Activated CD8-positive, alpha-beta memory T cell treated with anti-CD3 and anti-CD28 coated beads for 48 hours (primary cell): ENCODE data around the gene MATN1.

ENCODE experiments used
- DNase-seq, 3 experiments: peaks; one replicate each; pipeline ENCODE4 v3.0.0-alpha.2; 2020; ENCODE audit warnings: low read depth in 2 of 3, low spot score in 2 of 3

MATN1 gene

DNA sequence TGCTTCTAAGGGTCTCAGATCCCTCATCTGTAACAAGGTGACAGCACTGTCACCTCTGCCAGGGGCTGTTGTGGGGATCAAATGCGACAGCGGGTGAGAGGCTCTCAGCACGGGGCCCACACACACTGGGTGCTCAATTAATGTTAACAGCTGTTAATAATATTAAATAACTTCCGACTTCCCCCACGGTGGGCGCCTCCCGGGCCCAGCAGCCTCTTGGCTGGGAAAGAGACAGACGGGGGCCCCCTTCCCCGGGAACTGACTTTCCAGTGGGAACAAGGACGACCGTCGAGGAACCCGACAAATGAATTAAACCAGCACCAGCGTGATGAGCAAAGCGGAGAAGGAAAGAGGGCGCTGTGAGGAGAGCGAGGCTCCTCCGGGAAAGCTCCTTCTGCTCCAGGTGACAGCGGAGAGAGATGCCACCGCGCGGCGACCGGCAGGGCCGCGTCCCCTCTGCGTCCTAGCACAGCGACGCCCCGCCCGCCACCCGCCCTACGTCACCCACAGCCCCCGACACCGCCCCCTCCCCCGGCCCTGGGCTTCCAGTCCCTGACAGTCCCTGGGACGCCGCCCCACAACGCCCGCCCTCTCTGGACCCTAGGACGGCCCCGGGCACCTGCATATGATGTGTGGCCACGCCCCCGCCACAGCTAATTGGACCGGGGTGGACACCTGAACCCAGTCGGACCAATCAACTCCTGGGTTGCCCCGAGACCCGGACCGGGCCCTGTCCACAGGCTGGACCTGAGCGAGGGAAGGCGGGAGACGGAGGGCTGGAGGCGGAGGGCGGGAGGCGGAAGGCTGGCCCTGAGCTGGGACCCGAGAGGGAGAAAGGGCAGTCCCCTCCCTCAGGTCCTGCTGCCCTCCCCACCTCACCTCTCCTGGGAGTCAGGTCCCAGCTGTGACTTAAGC, 38.2 kb downstream of the MATN1 start:
- DNase-seq = no peak

- DNase-seq = no peak
Observed at GRCh38 chr1:30684259-30684658, 39.1 kb downstream of the MATN1 start.

GRCh38 chr1:30683699-30684098, 39.7 kb downstream of the MATN1 start:
- no peak for DNase-seq

GRCh38 chr1:30682396-30683275, 40.7 kb downstream of the MATN1 start:
- DNase-seq = no peak

- DNase-seq = no peak
Observed at GRCh38 chr1:30681782-30682181, 41.6 kb downstream of the MATN1 start.

- DNase-seq = no peak
Observed at GRCh38 chr1:30680879-30681278, 42.5 kb downstream of the MATN1 start.

GRCh38 chr1:30680429-30680828, 43.0 kb downstream of the MATN1 start:
- no peak for DNase-seq

DNA sequence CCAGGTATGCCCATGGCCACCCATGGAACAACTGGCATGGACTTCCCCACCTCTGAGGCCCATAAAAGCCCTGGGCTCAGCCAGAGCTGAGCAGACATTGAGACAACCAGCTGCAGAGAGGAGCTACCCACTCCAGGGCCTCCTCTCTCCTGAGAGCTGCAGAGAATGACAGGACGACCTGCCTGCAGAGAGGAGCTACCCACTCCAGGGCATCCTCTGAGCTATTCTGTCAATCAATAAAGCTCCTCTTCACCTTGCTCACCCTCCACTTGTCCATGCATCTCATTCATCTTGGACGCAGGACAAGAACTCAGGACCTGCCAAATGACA, 43.4 kb downstream of the MATN1 start:
- DNase-seq = no peak

DNA sequence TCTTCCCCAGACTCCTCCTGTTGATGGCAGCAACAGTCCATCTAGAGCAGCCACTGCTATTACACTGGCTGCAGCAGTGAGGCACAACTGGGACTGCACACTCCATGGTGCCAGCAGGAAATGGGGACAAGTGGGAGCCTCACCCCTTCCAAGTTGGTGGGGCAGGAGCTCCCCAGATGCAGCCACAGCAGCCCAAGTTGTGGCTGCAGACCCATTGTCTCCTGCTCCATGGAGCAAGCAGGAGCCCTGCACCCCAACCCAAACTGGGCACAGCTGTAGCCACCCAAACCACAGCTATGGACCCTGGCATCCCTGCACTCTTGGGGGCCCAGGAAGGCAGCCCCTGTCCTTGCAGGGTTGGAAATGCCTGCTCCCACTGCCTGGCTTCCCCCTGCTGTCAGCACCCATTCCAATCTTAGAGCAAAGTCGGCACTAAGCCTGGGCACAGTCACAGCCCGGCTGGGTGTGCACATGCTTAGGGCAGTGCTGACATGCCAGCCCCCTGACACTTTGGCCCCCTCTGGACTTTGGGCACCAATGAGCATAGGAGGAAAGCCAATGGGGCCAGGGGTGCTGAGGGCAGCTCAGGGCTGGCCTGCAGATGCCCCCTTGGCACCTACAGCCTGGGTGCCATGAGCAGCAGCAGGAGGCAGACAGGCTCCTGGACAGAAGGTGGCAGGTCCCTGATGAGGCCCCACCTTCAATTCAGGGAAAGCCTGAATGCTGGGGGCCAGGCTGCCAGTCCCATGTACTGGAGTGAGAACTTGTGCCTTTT, 44.0 kb downstream of the MATN1 start:
- DNase-seq = no peak

GRCh38 chr1:30678209-30678608, 45.2 kb downstream of the MATN1 start:
- DNase-seq = no peak

DNA sequence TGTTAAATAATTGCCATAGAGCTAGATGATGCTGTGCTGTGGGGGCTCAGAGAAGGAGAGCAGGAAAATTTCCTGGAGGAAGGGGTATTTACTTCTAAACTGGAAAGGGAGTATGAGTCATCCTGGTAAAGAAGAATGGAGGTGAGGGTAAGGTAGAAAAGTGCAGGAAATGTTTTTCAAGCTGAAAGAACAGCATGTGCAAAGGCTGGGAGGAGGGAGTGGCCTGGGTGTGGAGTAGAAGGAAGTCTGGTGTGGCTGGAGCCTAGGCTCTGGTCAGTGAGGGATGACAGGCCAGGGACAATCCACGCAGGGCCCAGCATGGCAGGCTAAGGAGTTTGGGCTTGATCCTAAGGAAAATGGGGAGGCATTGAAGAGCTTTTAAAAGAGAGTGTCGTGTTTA, 45.9 kb downstream of the MATN1 start:
- DNase-seq = no peak

DNA sequence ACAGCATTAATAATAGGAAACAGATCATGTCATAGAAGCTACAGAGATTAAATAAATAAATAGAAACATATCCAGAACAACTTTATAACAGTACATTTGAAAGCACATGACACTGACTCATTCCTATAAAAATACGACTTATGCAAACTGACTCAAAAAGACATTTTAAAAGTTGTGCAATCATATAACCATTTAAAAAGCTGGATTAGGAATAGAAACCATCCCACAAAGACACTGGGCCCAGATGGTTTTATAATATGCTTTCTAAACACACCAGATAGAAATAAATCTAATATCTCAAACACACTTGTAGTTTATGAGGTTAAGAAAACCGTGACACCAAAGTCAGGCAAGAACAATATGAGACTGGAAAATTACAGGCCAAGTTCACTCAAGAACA, 47.6 kb downstream of the MATN1 start:
- DNase-seq = no peak

GRCh38 chr1:30675289-30675688, 48.1 kb downstream of the MATN1 start:
- DNase-seq = no peak

- DNase-seq = no peak
Observed at GRCh38 chr1:30673395-30673794, 50.0 kb downstream of the MATN1 start.

- DNase-seq = no peak
Observed at GRCh38 chr1:30672661-30673060, 50.7 kb downstream of the MATN1 start.

DNA sequence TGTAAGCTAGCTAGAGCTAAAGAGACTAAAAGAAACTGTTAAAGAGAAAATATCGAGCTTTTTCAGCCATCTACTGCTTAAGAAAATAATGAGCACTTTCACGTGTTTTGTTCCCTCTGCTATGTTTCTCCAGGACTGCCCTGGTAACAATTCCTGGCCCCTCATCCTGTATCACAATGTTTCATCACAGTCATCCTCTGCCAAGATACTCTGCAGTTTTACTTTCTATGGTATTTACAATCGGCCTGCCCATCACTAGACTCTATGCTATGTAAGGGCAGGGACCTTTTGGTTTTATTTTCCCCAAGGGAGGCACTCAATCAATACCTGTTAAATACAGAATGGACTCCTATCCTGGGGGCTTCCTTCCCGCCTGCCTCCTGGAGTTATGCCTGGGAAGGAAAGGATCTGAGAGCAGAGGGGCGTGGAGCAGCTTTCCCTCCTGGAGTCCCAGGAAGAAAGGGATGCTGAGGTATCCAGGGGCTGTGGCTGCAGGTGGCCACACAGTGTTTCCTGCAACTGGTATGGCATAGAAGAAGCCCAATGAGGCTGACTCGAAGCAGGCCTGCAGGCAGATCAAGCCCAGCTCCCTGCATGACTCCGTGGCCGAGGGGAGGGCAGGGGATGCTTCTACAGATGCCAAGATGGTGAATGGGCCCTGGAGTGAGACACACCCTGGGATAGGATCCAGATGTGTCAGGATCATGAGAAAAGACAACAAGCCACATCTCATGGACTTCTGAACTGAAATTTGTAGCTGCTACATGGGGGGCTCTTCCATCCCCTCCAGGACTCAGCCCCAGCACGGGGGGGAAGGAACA, 52.9 kb downstream of the MATN1 start:
- DNase-seq = no peak

DNA sequence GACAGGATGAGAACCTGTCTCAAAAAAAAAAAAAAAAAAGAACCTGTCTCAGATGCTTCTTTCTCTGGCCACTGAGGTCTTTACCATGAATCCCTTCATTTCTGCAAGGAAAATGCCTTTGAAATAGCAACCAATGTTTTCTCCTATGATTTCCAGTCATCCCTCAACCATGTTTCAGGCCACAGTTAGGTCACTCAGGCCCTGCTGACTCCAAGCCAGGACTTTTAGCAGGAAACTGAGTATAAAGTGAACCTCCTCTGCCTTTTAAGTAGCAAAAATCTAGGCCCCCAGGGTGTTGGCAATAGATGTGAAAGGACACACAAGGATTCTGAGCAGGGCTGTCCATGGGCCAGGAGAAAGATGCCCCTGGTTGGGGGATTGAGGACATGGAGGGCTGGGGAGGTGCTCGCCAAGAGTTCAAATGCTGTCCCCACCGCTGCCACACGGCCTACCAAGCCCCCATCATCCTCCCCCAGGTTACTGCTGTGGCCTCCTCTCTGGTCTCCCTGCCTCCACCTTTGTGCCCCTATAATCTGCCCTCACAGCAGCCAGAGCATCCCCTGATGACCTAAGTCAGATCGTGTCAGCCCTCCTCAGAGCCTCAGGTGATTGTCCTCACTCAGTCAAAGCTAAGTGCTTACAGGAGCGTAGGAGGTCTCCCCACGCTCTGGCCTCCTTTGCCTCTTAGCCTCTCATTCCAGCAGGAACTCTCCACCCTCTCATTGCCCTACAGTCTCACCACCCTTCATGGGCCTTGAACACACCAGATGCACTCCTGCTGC, 54.6 kb downstream of the MATN1 start:
- DNase-seq = no peak

DNA sequence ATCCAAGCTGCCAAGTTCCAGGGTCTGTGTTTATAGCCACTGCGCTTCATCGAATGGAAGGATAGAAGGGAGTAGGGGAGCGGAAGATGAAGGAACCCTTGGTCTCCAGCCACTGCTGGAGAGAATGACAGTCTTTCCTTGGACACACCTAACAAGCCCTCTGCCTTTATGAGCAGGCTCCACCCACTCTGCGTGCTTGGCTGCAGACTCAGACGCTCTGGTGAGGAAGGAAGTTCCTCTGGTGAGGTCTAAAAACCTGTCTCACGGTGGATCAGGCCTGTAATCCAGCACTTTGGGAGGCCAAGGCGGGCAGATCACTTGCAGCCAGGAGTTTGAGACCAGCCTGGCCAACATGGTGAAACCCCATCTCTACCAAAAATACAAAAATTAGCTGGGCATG, 55.4 kb downstream of the MATN1 start:
- no peak for DNase-seq

GRCh38 chr1:30666756-30667273, 56.6 kb downstream of the MATN1 start:
- DNase-seq = no peak
